ENCODE measurements around the gene UGT2A2. TPM values are rescaled to one million over a fixed set of nuclear protein-coding genes. Genes with fewer than 3 reads are reported as not detected.
"Not testable (repeated sequence)": the region's sequence is repeated elsewhere in the genome, so short reads cannot be mapped to it uniquely, and the experiment has no call there.

UGT2A2 gene
- not detected in 2 replicates for total RNA-seq

DNA sequence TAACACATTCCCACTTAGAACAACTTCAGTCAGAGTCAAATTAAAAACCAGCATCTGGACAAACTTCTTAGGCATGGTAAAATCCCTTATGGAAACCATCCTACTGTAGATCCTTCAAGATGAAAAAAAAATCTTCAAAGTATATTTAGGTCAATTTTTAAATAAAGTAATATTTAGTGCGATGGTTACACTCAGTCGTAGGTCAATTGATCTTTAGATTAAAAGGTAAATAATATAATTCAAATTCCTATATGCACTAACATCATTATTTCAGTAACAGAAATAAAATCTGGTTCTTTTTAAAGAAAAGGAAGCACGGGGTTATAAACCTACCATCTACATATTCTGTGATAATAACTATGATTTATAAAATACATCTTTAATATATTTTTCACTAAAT, at the start of gene UGT2A2:
Gene UGT2A2, minus strand, starts transcription at position 101 of the 400 bp plus-strand sequence. Its CDS starts 2 bp downstream, at position 99.
- TF ChIP-seq, protein P1, sequence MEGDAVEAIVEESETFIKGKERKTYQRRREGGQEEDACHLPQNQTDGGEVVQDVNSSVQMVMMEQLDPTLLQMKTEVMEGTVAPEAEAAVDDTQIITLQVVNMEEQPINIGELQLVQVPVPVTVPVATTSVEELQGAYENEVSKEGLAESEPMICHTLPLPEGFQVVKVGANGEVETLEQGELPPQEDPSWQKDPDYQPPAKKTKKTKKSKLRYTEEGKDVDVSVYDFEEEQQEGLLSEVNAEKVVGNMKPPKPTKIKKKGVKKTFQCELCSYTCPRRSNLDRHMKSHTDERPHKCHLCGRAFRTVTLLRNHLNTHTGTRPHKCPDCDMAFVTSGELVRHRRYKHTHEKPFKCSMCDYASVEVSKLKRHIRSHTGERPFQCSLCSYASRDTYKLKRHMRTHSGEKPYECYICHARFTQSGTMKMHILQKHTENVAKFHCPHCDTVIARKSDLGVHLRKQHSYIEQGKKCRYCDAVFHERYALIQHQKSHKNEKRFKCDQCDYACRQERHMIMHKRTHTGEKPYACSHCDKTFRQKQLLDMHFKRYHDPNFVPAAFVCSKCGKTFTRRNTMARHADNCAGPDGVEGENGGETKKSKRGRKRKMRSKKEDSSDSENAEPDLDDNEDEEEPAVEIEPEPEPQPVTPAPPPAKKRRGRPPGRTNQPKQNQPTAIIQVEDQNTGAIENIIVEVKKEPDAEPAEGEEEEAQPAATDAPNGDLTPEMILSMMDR (IDR thresholded peaks at IDR 0.05), result no peak
- H3K27ac Mint-ChIP-seq, result no peak within 1 kb of the TSS
- POLR2A ChIA-PET, result no interaction called here

DNA sequence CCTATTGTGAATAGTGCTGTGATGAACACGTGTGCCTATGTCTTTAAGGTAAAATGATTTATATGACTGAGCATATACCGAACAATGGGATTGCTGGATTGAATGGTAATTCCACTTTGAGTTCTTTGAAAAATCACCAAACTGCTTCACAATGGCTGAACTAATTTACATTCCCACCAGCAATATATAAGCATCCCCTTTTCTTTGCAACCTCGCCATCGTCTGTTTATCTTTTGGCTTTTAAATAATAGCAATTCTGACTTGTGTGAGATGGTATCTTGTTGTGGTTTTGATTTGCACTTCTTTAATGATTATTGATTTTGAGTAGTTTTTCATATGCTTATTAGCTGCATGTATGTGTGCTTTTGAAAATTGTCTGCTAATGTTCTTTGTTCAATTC, 45.4 kb upstream of the UGT2A2 start:
- intact Hi-C loops (cut with micrococcal nuclease), result loop anchor here (10.0 kb wide), 1 partner anchor 500 kb away; no protein-coding TSS in a partner anchor
- no peak overlapping the region for H3K4me3 Mint-ChIP-seq
- ATAC-seq (ENCODE audit: low read depth) (no peak), DNase-seq (no peak)
- H3K9me3 Mint-ChIP-seq, result no peaks in the 10 kb centered on the region
- no peaks in the 10 kb centered on the region for H3K27me3 Mint-ChIP-seq
- no peaks in the 10 kb centered on the region for H3K36me3 Mint-ChIP-seq (ENCODE audit: low read depth)
- no peak overlapping the region for H3K27ac Mint-ChIP-seq
- ChIA-PET CTCF (no interaction called here), POLR2A (no interaction called here)
- no peaks in the 10 kb centered on the region for H3K4me1 Mint-ChIP-seq
- TF ChIP-seq, protein P1 (IDR thresholded peaks at IDR 0.05), result no peak

More for the DNA sequence above, at the start of gene UGT2A2:
- no peak within 1 kb of the TSS for H3K4me3 Mint-ChIP-seq
- DNase-seq (no peak), ATAC-seq (ENCODE audit: low read depth) (no peak)
- H3K9me3 Mint-ChIP-seq, result no peaks in the 10 kb centered on the region
- H3K36me3 Mint-ChIP-seq (ENCODE audit: low read depth), result no peaks in the 10 kb centered on the region
- no peaks in the 10 kb centered on the region for H3K4me1 Mint-ChIP-seq
- CTCF ChIA-PET, result no interaction called here
- H3K27me3 Mint-ChIP-seq, result no peaks in the 10 kb centered on the region
- intact Hi-C loops (cut with micrococcal nuclease), result no loop called here

DNA sequence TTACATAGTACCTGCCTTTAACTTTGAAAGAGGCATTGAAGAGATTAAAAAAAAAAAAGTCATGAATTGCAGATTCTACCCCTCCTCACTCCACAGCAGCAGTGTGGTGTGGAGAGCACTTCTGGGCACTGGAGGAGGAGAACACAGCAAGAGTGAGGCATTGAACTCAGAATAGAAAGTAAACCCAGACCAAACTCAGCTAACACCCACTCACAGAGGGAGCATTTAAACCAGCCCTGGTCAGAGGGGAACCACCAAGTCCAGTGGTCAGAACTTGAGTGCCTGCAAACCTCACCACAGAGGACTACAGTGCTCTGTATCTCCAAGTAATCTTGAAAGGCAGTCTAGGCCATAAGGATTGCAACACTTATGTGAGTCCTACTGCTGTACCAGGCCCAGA, 29.2 kb upstream of the UGT2A2 start:
- Mint-ChIP-seq H3K27ac (no peak overlapping the region), H3K4me1 (no peaks in the 10 kb centered on the region), H3K27me3 (no peaks in the 10 kb centered on the region), H3K4me3 (no peak overlapping the region), H3K36me3 (ENCODE audit: low read depth) (no peaks in the 10 kb centered on the region), H3K9me3 (no peaks in the 10 kb centered on the region)
- DNase-seq (no peak), ATAC-seq (ENCODE audit: low read depth) (no peak)
- ChIA-PET CTCF (no interaction called here), POLR2A (no interaction called here)
- intact Hi-C loops (cut with micrococcal nuclease), result no loop called here
- TF ChIP-seq, protein P1 (IDR thresholded peaks at IDR 0.05), result no peak

DNA sequence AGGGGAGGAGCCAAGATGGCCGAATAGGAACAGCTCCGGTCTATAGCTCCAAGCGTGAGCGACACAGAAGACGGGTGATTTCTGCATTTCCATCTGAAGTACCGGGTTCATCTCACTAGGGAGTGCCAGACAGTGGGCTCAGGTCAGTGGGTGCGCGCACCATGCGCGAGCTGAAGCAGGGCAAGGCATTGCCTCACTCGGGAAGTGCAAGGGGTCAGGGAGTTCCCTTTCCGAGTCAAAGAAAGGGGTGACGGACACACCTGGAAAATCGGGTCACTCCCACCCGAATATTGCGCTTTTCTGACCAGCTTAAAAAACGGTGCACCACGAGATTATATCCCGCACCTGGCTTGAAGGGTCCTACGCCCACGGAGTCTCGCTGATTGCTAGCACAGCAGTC, 24.6 kb upstream of the UGT2A2 start:
- ATAC-seq (ENCODE audit: low read depth); DNase-seq; POLR2A ChIA-PET: not testable (repeated sequence)

DNA sequence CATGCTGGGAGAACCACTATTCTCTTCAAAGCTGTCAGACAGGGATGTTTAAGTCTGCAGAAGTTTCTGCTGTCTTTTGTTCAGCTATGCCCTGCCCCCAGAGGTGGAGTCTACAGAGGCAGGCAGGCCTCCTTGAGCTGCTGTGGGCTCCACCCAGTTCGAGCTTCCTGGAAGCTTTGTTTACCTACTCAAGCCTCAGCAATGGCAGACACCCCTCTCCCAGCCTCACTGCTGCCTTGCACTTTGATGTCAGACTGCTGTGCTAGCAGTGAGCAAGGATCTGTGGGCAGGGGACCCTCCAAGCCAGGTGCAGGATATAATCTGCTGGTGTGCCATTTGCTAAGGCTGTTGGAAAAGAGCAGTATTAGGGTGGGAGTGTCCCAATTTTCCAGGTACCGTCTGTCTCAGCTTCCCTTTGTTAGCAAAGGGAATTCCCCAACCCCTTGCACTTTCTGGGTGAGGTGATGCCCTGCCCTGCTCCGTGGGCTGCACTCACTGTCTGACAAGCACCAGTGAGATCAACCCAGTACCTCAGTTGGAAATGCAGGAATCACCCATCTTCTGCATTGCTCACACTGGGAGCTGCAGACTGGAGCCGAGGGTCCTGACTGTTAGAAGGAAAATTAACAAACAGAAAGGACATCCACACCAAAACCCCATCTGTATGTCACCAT, 21.8 kb upstream of the UGT2A2 start:
- DNase-seq; H3K9me3 Mint-ChIP-seq; H3K27me3 Mint-ChIP-seq; H3K4me1 Mint-ChIP-seq; POLR2A ChIA-PET; H3K36me3 Mint-ChIP-seq (ENCODE audit: low read depth); intact Hi-C loops (cut with micrococcal nuclease); CTCF ChIA-PET; H3K4me3 Mint-ChIP-seq; ATAC-seq (ENCODE audit: low read depth); H3K27ac Mint-ChIP-seq: not testable (repeated sequence)

More for the DNA sequence above, 24.6 kb upstream of the UGT2A2 start:
- H3K27ac Mint-ChIP-seq; H3K27me3 Mint-ChIP-seq; H3K36me3 Mint-ChIP-seq (ENCODE audit: low read depth); intact Hi-C loops (cut with micrococcal nuclease); H3K9me3 Mint-ChIP-seq; H3K4me3 Mint-ChIP-seq; CTCF ChIA-PET; H3K4me1 Mint-ChIP-seq: not testable (repeated sequence)

DNA sequence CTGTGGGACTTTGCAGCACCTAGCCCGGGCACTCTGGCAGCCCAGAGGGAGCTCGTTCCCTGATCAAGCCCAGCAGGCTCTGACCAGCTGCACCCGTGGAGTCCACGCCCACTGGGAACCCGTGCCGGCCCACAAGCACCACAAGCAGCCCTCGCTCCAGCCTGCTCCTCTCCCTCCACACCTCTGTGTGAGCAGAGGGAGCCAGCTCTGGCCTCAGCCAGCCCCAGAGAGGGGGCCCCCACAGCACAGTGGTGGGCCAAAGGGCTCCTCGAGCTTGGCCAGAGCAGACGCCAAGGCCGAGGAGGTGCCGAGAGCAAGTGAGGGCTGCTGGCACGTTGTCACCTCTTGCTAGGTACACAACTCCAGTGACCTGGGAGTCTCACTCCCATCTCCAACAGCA, 18.7 kb upstream of the UGT2A2 start:
- H3K36me3 Mint-ChIP-seq (ENCODE audit: low read depth), result no peaks in the 10 kb centered on the region
- no peak overlapping the region for H3K27ac Mint-ChIP-seq
- DNase-seq, result no peak
- TF ChIP-seq, protein P1 (IDR thresholded peaks at IDR 0.05), result no peak
- ChIA-PET POLR2A (no interaction called here), CTCF (no interaction called here)
- H3K27me3 Mint-ChIP-seq, result no peaks in the 10 kb centered on the region
- H3K9me3 Mint-ChIP-seq, result peaks cover 2% of the 10 kb centered on the region
- H3K4me1 Mint-ChIP-seq, result no peaks in the 10 kb centered on the region
- no peak overlapping the region for H3K4me3 Mint-ChIP-seq
- intact Hi-C loops (cut with micrococcal nuclease), result no loop called here
- no peak for ATAC-seq (ENCODE audit: low read depth)
